DOHH2 (cell line): ENCODE results near the gene TIE1.

Experiments used
- CTCF ChIP-seq: fragments of 200-600 bp; sonication (generic); IDR thresholded peaks from one replicate; pipeline ENCODE4 v1.5.1; 2014; ENCODE audit warnings: antibody characterized with exemption, mild to moderate bottlenecking, low read depth, low read length; ENCODE audit not compliant: poor library complexity, severe bottlenecking
- EZH2phosphoT487 ChIP-seq: fragments of 200-600 bp; sonication (generic); IDR thresholded peaks from 2 replicates; pipeline ENCODE4 v1.6.1; 2017; ENCODE audit warnings: borderline replicate concordance, mild to moderate bottlenecking, antibody characterized with exemption, low read length, moderate library complexity, mixed read lengths

- no peak for TF ChIP-seq CTCF
- no peak for TF ChIP-seq EZH2phosphoT487
These were observed 46.9 kb upstream of the TIE1 start for GRCh38 chr1:43253876-43254275.
